H9 (cell line): Measurements from ENCODE around the gene VWC2L. TPM values are rescaled to one million over a fixed set of nuclear protein-coding genes. Genes with fewer than 3 reads are reported as not detected.

ENCODE experiments used
- DNase-seq: peaks from one replicate; pipeline ENCODE4 v3.0.0-alpha.2; 2017
- H2AFZ ChIP-seq: one replicate; pipeline ENCODE4 v1.6.1; 2013; ENCODE audit warnings: mild to moderate bottlenecking, low read length, control low read depth, moderate library complexity
- H2AK5ac ChIP-seq: 2 replicates; pipeline ENCODE4 v1.6.1; 2013; ENCODE audit warnings: low read length, control low read depth, mixed read lengths; ENCODE audit not compliant: insufficient read length
- H2BK120ac ChIP-seq: one replicate; pipeline ENCODE4 v1.6.1; 2013; ENCODE audit warnings: low read depth, mild to moderate bottlenecking, low read length, control low read depth, inconsistent platforms; ENCODE audit not compliant: poor library complexity, severe bottlenecking
- H2BK12ac ChIP-seq: 2 replicates; pipeline ENCODE4 v1.6.1; 2013; ENCODE audit warnings: low read length, control low read depth, mixed read lengths, low read depth; ENCODE audit not compliant: insufficient read length
- H2BK15ac ChIP-seq: 2 replicates; pipeline ENCODE4 v1.6.1; 2013; ENCODE audit warnings: low read depth, low read length, control low read depth
- H2BK20ac ChIP-seq: one replicate; pipeline ENCODE4 v1.6.1; 2013; ENCODE audit warnings: low read depth, mild to moderate bottlenecking, low read length, control low read depth, inconsistent platforms; ENCODE audit not compliant: poor library complexity, severe bottlenecking
- H2BK5ac ChIP-seq: 2 replicates; pipeline ENCODE4 v1.6.1; 2013; ENCODE audit warnings: low read length, control low read depth, mixed read lengths; ENCODE audit not compliant: insufficient read length
- H3K14ac ChIP-seq: 2 replicates; pipeline ENCODE4 v1.6.1; 2013; ENCODE audit warnings: low read length, control low read depth; ENCODE audit not compliant: insufficient read depth
- H3K18ac ChIP-seq: 2 replicates; pipeline ENCODE4 v1.6.1; 2013; ENCODE audit warnings: low read depth, mild to moderate bottlenecking, mixed read lengths, low read length, control low read depth; ENCODE audit not compliant: insufficient read length
- H3K23ac ChIP-seq: 2 replicates; pipeline ENCODE4 v1.6.1; 2013; ENCODE audit warnings: low read length, control low read depth, mixed read lengths, low read depth; ENCODE audit not compliant: insufficient read length
- H3K23me2 ChIP-seq: 2 replicates; pipeline ENCODE4 v1.6.1; 2013; ENCODE audit warnings: low read depth, mild to moderate bottlenecking, mixed read lengths, low read length, control low read depth; ENCODE audit not compliant: insufficient read length, poor library complexity, severe bottlenecking
- H3K27ac ChIP-seq: 2 replicates; pipeline ENCODE4 v1.5.1; 2013; ENCODE audit warnings: low read length, control low read depth, mixed read lengths, low read depth; ENCODE audit not compliant: insufficient read length
- H3K27me3 ChIP-seq: 2 replicates; pipeline ENCODE4 v1.6.1; 2013; ENCODE audit warnings: low read length, control low read depth, inconsistent platforms; ENCODE audit not compliant: insufficient read depth
- H3K4ac ChIP-seq: 2 replicates; pipeline ENCODE4 v1.6.1; 2013; ENCODE audit warnings: low read depth, mild to moderate bottlenecking, control low read depth, inconsistent platforms, low read length, moderate library complexity
- H3K4me1 ChIP-seq: 2 replicates; pipeline ENCODE4 v1.6.1; 2013; ENCODE audit warnings: low read length, control low read depth, inconsistent platforms; ENCODE audit not compliant: insufficient read depth
- H3K4me2 ChIP-seq: 2 replicates; pipeline ENCODE4 v1.6.1; 2013; ENCODE audit warnings: low read length, control low read depth, mixed read lengths; ENCODE audit not compliant: insufficient read length, insufficient read depth
- H3K56ac ChIP-seq: 2 replicates; pipeline ENCODE4 v1.6.1; 2013; ENCODE audit warnings: low read depth, mild to moderate bottlenecking, mixed read lengths, low read length, control low read depth; ENCODE audit not compliant: insufficient read length
- H3K79me1 ChIP-seq: 2 replicates; pipeline ENCODE4 v1.6.1; 2013; ENCODE audit warnings: low read depth, mild to moderate bottlenecking, moderate library complexity, low read length, control low read depth, inconsistent platforms; ENCODE audit not compliant: insufficient read depth, poor library complexity, severe bottlenecking
- H3K79me2 ChIP-seq: 2 replicates; pipeline ENCODE4 v1.6.1; 2013; ENCODE audit warnings: low read length, control low read depth, inconsistent platforms; ENCODE audit not compliant: insufficient read depth
- H3K9ac ChIP-seq: 2 replicates; pipeline ENCODE4 v1.6.1; 2013; ENCODE audit warnings: low read length, control low read depth, mixed read lengths; ENCODE audit not compliant: insufficient read length; ENCODE audit errors: extremely low read depth
- H3K9me3 ChIP-seq: one replicate; pipeline ENCODE4 v1.6.1; 2013; ENCODE audit warnings: low read depth, low read length, inconsistent platforms; ENCODE audit not compliant: control insufficient read depth
- H3T11ph ChIP-seq: one replicate; pipeline ENCODE4 v1.6.1; 2013; ENCODE audit warnings: mild to moderate bottlenecking, low read length, control low read depth, inconsistent platforms
- H4K20me1 ChIP-seq: one replicate; pipeline ENCODE4 v1.6.1; 2013; ENCODE audit not compliant: control insufficient read depth, insufficient read length, insufficient read depth
- H4K5ac ChIP-seq: 2 replicates; pipeline ENCODE4 v1.6.1; 2013; ENCODE audit warnings: low read depth, mild to moderate bottlenecking, mixed read lengths, low read length, control low read depth; ENCODE audit not compliant: insufficient read length
- H4K8ac ChIP-seq: replicated peaks from 2 replicates; pipeline ENCODE4 v1.6.1; 2013; ENCODE audit warnings: low read length, control low read depth, mixed read lengths, low read depth; ENCODE audit not compliant: insufficient read length
- H4K91ac ChIP-seq: 2 replicates; pipeline ENCODE4 v1.6.1; 2013; ENCODE audit warnings: low read depth, mild to moderate bottlenecking, moderate library complexity, mixed read lengths, low read length, control low read depth; ENCODE audit not compliant: insufficient read length
- H3K27ac Mint-ChIP-seq, 3 experiments: 2 replicates in 2 of 3; 3 replicates in 1 of 3; pipeline ENCODE4 v1.8.0; 2020 to 2021; ENCODE audit warnings: mixed read lengths in 3 of 3, mild to moderate bottlenecking in 1 of 3, moderate library complexity in 1 of 3
- H3K27me3 Mint-ChIP-seq: 2 replicates; pipeline ENCODE4 v1.8.0; 2021; ENCODE audit warnings: low read depth, mild to moderate bottlenecking, moderate library complexity, mixed read lengths
- H3K36me3 Mint-ChIP-seq, 3 experiments: 2 replicates in 2 of 3; 3 replicates in 1 of 3; pipeline ENCODE4 v1.8.0; 2020 to 2021; ENCODE audit warnings: low read depth in 3 of 3, mixed read lengths in 3 of 3; ENCODE audit not compliant: insufficient read depth in 1 of 3
- H3K4me1 Mint-ChIP-seq, 2 experiments: 2 replicates each; pipeline ENCODE4 v1.8.0; 2020; ENCODE audit warnings: mixed read lengths in 2 of 2
- H3K4me3 Mint-ChIP-seq, 2 experiments: 2 replicates in 1 of 2; 3 replicates in 1 of 2; pipeline ENCODE4 v1.8.0; 2020 to 2021; ENCODE audit warnings: mild to moderate bottlenecking in 2 of 2, mixed read lengths in 2 of 2, moderate library complexity in 1 of 2
- H3K9me3 Mint-ChIP-seq, 2 experiments: 2 replicates in 1 of 2; 3 replicates in 1 of 2; pipeline ENCODE4 v1.8.0; 2020; ENCODE audit warnings: mild to moderate bottlenecking in 2 of 2, mixed read lengths in 2 of 2, moderate library complexity in 1 of 2
- WGBS: extraction: QIAGEN DNeasy Blood & Tissue Kit; methylation state at CpG from one replicate; pipeline ENCODE4 v1.1.7; 2013; ENCODE audit warnings: missing lambda C conversion rate, low lambda C conversion rate, mixed read lengths; ENCODE audit not compliant: insufficient read length; ENCODE audit errors: extremely low coverage; 5-methylcytosine and 5-hydroxymethylcytosine counted together
- total RNA-seq: library from RNA; stranded (reverse); gene quantifications from 2 replicates; pipeline ENCODE4 v1.2.1, GENCODE V29; 2021
- TF ChIP-seq, protein P1 (sequence below): fragments of 200-600 bp; sonication (generic); conservative IDR thresholded peaks from 3 replicates; pipeline ENCODE4 v1.8.0; 2021; ENCODE audit warnings: antibody characterized with exemption, mild to moderate bottlenecking

Gene VWC2L
- total RNA-seq, 1 experiment from 2014 or later = not detected

- Histone ChIP-seq H3K9ac (no peak overlapping the region), H2AK5ac (no peak overlapping the region), H3K23me2 (no peaks in the 10 kb centered on the region), H2BK20ac (no peak overlapping the region), H2AFZ (no peak overlapping the region), H2BK120ac (no peak overlapping the region), H3K27ac (no peak overlapping the region), H3K4me1 (no peaks in the 10 kb centered on the region), H3T11ph (no peak overlapping the region), H3K4ac (no peak overlapping the region), H3K14ac (no peak overlapping the region), H3K79me2 (no peaks in the 10 kb centered on the region), H2BK15ac (no peak overlapping the region), H4K91ac (no peak overlapping the region), H2BK12ac (no peak overlapping the region), H3K79me1 (no peaks in the 10 kb centered on the region), H3K18ac (no peak overlapping the region), H3K9me3 (no peaks in the 10 kb centered on the region), H2BK5ac (no peak overlapping the region), H3K4me2 (no peak overlapping the region), H3K23ac (no peak overlapping the region), H4K20me1 (no peaks in the 10 kb centered on the region), H4K5ac (no peak overlapping the region), H3K27me3 (no peaks in the 10 kb centered on the region), H4K8ac (no peak overlapping the region), H3K56ac (no peak overlapping the region)
- no peaks in the 10 kb centered on the region for H3K4me1 Mint-ChIP-seq
- H3K27ac Mint-ChIP-seq = no peak overlapping the region
- no CpG with 5 or more reads among the region's 5 CpGs for WGBS
- DNase-seq = no peak
- H3K27me3 Mint-ChIP-seq = no peaks in the 10 kb centered on the region
- TF ChIP-seq, protein P1, sequence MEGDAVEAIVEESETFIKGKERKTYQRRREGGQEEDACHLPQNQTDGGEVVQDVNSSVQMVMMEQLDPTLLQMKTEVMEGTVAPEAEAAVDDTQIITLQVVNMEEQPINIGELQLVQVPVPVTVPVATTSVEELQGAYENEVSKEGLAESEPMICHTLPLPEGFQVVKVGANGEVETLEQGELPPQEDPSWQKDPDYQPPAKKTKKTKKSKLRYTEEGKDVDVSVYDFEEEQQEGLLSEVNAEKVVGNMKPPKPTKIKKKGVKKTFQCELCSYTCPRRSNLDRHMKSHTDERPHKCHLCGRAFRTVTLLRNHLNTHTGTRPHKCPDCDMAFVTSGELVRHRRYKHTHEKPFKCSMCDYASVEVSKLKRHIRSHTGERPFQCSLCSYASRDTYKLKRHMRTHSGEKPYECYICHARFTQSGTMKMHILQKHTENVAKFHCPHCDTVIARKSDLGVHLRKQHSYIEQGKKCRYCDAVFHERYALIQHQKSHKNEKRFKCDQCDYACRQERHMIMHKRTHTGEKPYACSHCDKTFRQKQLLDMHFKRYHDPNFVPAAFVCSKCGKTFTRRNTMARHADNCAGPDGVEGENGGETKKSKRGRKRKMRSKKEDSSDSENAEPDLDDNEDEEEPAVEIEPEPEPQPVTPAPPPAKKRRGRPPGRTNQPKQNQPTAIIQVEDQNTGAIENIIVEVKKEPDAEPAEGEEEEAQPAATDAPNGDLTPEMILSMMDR = no peak
- H3K9me3 Mint-ChIP-seq = no peaks in the 10 kb centered on the region
- no peaks in the 10 kb centered on the region for H3K36me3 Mint-ChIP-seq
- H3K4me3 Mint-ChIP-seq = no peak overlapping the region
These were observed 30.2 kb upstream of the VWC2L start for GRCh38 chr2:214380681-214381080.
